GM12878 (cell line): ENCODE results near the gene TMEM63B. TPM values are rescaled to one million over a fixed set of nuclear protein-coding genes. Genes with fewer than 3 reads are reported as not detected.

Source experiments
- ATAC-seq: fragments of 200-7000 bp; cut with Tn5 transposase; 3 replicates; pipeline ENCODE4 v1.9.1; 2020; ENCODE audit warnings: mild to moderate bottlenecking, moderate library complexity
- BruUV-seq: library from RNA; stranded (reverse); fragments of 400-500 nt; replicated peaks from 2 replicates; lab custom pipeline; 2021; lab: Mats Ljungman, UMichigan
- CTCF ChIA-PET: fragments of 300-600 bp; sonication (Branson Sonifier 250); formaldehyde crosslinking; extraction: SDS; loops from one replicate; lab custom pipeline; 2021; ENCODE audit warnings: inconsistent platforms; lab: Yijun Ruan, JAX
- POLR2A ChIA-PET: fragments of 350-600 bp; formaldehyde crosslinking; extraction: SDS; loops from one replicate; lab custom pipeline; 2021; ENCODE audit warnings: inconsistent platforms; lab: Charles Lee
- RAD21 ChIA-PET: fragments of 300-600 bp; sonication (Branson Sonifier 250); formaldehyde crosslinking; loops from one replicate; lab custom pipeline; 2023; ENCODE audit warnings: antibody characterized with exemption; ENCODE audit not compliant: unreplicated experiment; lab: Charles Lee
- SMC1A ChIA-PET: fragments of 300-600 bp; sonication (Branson Sonifier 250); formaldehyde crosslinking; loops from one replicate; lab custom pipeline; 2023; ENCODE audit not compliant: unreplicated experiment, uncharacterized antibody; lab: Charles Lee
- DNase-seq: peaks from one replicate; pipeline ENCODE4 v3.0.0-alpha.2; 2011; ENCODE audit warnings: low read depth, low spot score
- FAIRE-seq: peaks from 3 replicates; lab custom pipeline; 2011; peaks lifted over from hg19 to GRCh38; lab: Jason Lieb, UNC
- H2AFZ ChIP-seq: 2 replicates; pipeline ENCODE4 v1.6.0; 2011; ENCODE audit warnings: low read depth, low read length, control low read depth; ENCODE audit not compliant: control insufficient read depth
- H3K27ac ChIP-seq: 2 replicates; pipeline ENCODE4 v1.5.1; 2011; ENCODE audit warnings: control low read depth; ENCODE audit not compliant: control insufficient read depth, insufficient read depth
- H3K27me3 ChIP-seq, 2 experiments: replicated peaks in 1 of 2; 2 replicates each; pipeline versions ENCODE4 v1.6.0 to v1.6.1; 2011; ENCODE audit warnings: low read length in 1 of 2; ENCODE audit not compliant: control insufficient read depth in 2 of 2, insufficient read depth in 2 of 2
- H3K36me3 ChIP-seq, 2 experiments: 2 replicates each; pipeline ENCODE4 v1.5.1; 2011; ENCODE audit warnings: low read length in 1 of 2; ENCODE audit not compliant: control insufficient read depth in 2 of 2, insufficient read depth in 2 of 2
- H3K4me1 ChIP-seq: 2 replicates; pipeline ENCODE4 v1.6.1; 2011; ENCODE audit warnings: mild to moderate bottlenecking, low read length, moderate library complexity, mixed read lengths; ENCODE audit not compliant: control insufficient read depth, insufficient read depth
- H3K4me2 ChIP-seq: 2 replicates; pipeline ENCODE4 v1.6.0; 2011; ENCODE audit warnings: control low read depth; ENCODE audit not compliant: control insufficient read depth, insufficient read depth
- H3K4me3 ChIP-seq: fragments of 200-600 bp; sonication (generic); 2 replicates; pipeline ENCODE4 v1.5.1; 2016
- H3K79me2 ChIP-seq: 2 replicates; pipeline ENCODE4 v1.6.0; 2011; ENCODE audit warnings: low read length; ENCODE audit not compliant: control insufficient read depth, insufficient read depth
- H3K9ac ChIP-seq: 2 replicates; pipeline ENCODE4 v1.8.0; 2011; ENCODE audit warnings: low read length, control low read depth, mixed read lengths; ENCODE audit not compliant: control insufficient read depth, insufficient read depth
- H3K9me3 ChIP-seq: replicated peaks from 3 replicates; pipeline ENCODE4 v1.5.1; 2011; ENCODE audit warnings: mild to moderate bottlenecking, low read length; ENCODE audit not compliant: control insufficient read depth, insufficient read depth
- H4K20me1 ChIP-seq: 2 replicates; pipeline ENCODE4 v1.6.0; 2011; ENCODE audit not compliant: control insufficient read depth, insufficient read depth
- ATF7 ChIP-seq: fragments of 450-650 bp; IDR thresholded peaks from 2 replicates; pipeline ENCODE4 v1.6.1; 2016; ENCODE audit warnings: low read depth, mild to moderate bottlenecking
- BRCA1 ChIP-seq: IDR thresholded peaks from 2 replicates; pipeline ENCODE4 v1.6.1; 2011; ENCODE audit warnings: low read depth, low read length, improper control_type of control experiment
- CBX3 ChIP-seq: fragments of 200-600 bp; sonication (generic); IDR thresholded peaks from 2 replicates; pipeline ENCODE4 v1.6.1; 2016; ENCODE audit warnings: low read depth, borderline replicate concordance
- HDAC6 ChIP-seq: fragments of 200-600 bp; sonication (generic); IDR thresholded peaks from one replicate; pipeline ENCODE4 v1.8.0; 2017; ENCODE audit warnings: antibody characterized with exemption; ENCODE audit not compliant: unreplicated experiment
- MEF2B ChIP-seq: fragments of 450-650 bp; IDR thresholded peaks from 2 replicates; pipeline ENCODE4 v1.6.1; 2018; ENCODE audit warnings: mild to moderate bottlenecking, moderate library complexity; ENCODE audit not compliant: partially characterized antibody, poor library complexity, severe bottlenecking
- NR2C1 ChIP-seq: fragments of 450-650 bp; IDR thresholded peaks from 2 replicates; pipeline ENCODE4 v1.6.1; 2017; ENCODE audit warnings: antibody characterized with exemption, mild to moderate bottlenecking, moderate library complexity
- NRF1 ChIP-seq: conservative IDR thresholded peaks from 2 replicates; pipeline ENCODE4 v1.6.1; 2011; ENCODE audit warnings: mild to moderate bottlenecking, low read depth, low read length, improper control_type of control experiment
- SIN3A ChIP-seq: IDR thresholded peaks from 2 replicates; pipeline ENCODE4 v1.6.1; 2012; ENCODE audit warnings: low read depth, low read length, improper control_type of control experiment
- SKIL ChIP-seq: fragments of 450-650 bp; IDR thresholded peaks from 2 replicates; pipeline ENCODE4 v1.6.1; 2017; ENCODE audit warnings: mild to moderate bottlenecking, low read depth, inconsistent platforms; ENCODE audit not compliant: poor library complexity, severe bottlenecking
- ZBED1 ChIP-seq: IDR thresholded peaks from 2 replicates; pipeline ENCODE4 v1.6.1; 2016; ENCODE audit warnings: borderline replicate concordance
- ZNF622 ChIP-seq: fragments of 450-650 bp; IDR thresholded peaks from 2 replicates; pipeline ENCODE4 v1.6.1; 2017; ENCODE audit warnings: mild to moderate bottlenecking, inconsistent platforms
- WGBS: methylation state at CpG from one replicate; pipeline ENCODE4 v1.1.6; 2016; ENCODE audit warnings: low lambda C conversion rate; ENCODE audit not compliant: insufficient replicate concordance, insufficient coverage; ENCODE audit errors: missing lambda C conversion rate; 5-methylcytosine and 5-hydroxymethylcytosine counted together
- in situ Hi-C: fragments of 300-500 bp; cut with MboI; formaldehyde crosslinking; loops from 9 replicates; pipeline ENCODE4 v1.14.3; 2018; ENCODE audit warnings: mixed read lengths
- intact Hi-C: fragments of 100-400 bp; cut with micrococcal nuclease; formaldehyde crosslinking; loops from one replicate; pipeline ENCODE4 v1.14.2; 2022; ENCODE audit not compliant: unreplicated experiment
- polyA plus RNA-seq, 11 experiments: library from polyadenylated mRNA; depleted of rRNA in 4 of 11; unstranded in 6 of 11; stranded (reverse) in 5 of 11; fragments of >200 nt; fragmentation: Nextera tagmentation in 4 of 11; fragmentation: Illumina TruSeq in 1 of 11; extraction: Ambion mirVana in 4 of 11; extraction: Trizol in 1 of 11; gene quantifications; 1 replicate in 1 of 11; 2 replicates in 10 of 11; pipeline versions ENCODE4 v1.2.1 to v1.2.3, GENCODE V29; 2011 to 2016; ENCODE audit warnings: inconsistent platforms in 2 of 11, missing spikeins in 2 of 11, low read depth in 1 of 11
- total RNA-seq, 4 experiments: library from RNA; depleted of rRNA in 3 of 4; stranded (reverse); fragments of >200 nt in 3 of 4; fragmentation: Illumina TruSeq in 1 of 4; extraction: Trizol in 1 of 4; gene quantifications; 2 replicates each; pipeline versions ENCODE4 v1.2.1 to v1.2.3, GENCODE V29; 2013 to 2021

Gene TMEM63B
- total and polyA plus RNA-seq, 10 of the 15 experiments (the other 5 are each of a cell fraction or from before 2014, with no cell fraction given), result 0.09 to 15.0 (median 7.1) TPM; not detected in 1

GRCh38 chr6:44198684-44199083 lies 71.3 kb downstream of the TMEM63B start:
- in situ Hi-C loops, result no loop called here
- Histone ChIP-seq H2AFZ (no peak overlapping the region), H3K27ac (no peak overlapping the region), H3K4me2 (no peak overlapping the region), H3K79me2 (no peaks in the 10 kb centered on the region), H3K4me3 (no peak overlapping the region), H3K9me3 (no peaks in the 10 kb centered on the region), H3K4me1 (no peaks in the 10 kb centered on the region), H3K27me3 (no peaks in the 10 kb centered on the region), H4K20me1 (no peaks in the 10 kb centered on the region), H3K36me3 (no peaks in the 10 kb centered on the region), H3K9ac (no peak overlapping the region)
- ChIA-PET POLR2A (no interaction called here), RAD21 (no interaction called here), SMC1A (no interaction called here), CTCF (no interaction called here)
- ATAC-seq, result no peak
- WGBS, result 34% methylated on average over 3 of the region's 3 CpGs
- DNase-seq, result no peak
- TF ChIP-seq SIN3A, result no peak
- TF ChIP-seq NRF1, result no peak
- TF ChIP-seq BRCA1, result no peak
- TF ChIP-seq NR2C1, result no peak
- TF ChIP-seq SKIL, result no peak
- TF ChIP-seq ZBED1, result no peak
- TF ChIP-seq ZNF622, result no peak
- no peak for TF ChIP-seq MEF2B
- TF ChIP-seq CBX3, result no peak
- TF ChIP-seq ATF7, result no peak
- TF ChIP-seq HDAC6, result no peak
- BruUV-seq, result no TSS peak
- intact Hi-C loops, result no loop called here
- FAIRE-seq, result no peak
